ENCODE measurements around the gene TMEM259.
"Not testable (repeated sequence)": the region's sequence is repeated elsewhere in the genome, so short reads cannot be mapped to it uniquely, and the experiment has no call there.

The TMEM259 gene

DNA sequence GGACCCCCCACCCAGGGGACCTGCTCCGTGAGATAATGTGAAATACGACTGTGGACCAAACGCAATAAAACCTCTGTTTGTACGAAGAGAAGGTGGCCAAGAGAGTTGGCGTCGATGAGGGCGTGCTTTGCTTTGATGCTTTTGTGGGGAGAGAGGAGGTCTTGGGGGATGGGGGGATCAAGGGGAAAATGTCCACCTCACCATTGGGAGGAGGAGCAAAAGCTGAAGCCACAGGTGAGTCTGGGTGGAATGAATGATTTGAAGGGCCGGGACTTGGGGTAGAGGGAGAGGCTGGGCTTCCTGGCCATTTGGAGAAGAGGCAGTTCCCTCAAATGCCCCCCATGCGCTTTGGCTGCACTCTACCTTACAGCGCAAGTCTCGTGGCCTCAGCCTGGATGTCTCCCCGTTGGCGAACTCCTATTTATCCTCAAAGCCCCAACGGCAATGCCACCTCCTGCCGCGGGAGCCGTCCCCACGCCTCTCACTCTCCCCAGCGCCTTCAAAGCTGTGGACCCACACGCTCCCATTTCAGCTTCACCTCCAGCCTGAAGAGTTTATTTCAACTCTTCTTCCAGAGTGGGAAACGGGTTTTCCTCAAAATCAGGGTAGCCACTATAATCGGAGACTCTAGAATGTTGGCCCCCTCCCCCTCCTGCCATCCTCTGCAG, 18.2 kb upstream of the TMEM259 start:
- no peak for DNase-seq

GRCh38 chr19:1037621-1038064, 16.7 kb upstream of the TMEM259 start:
- no peak for DNase-seq

DNA sequence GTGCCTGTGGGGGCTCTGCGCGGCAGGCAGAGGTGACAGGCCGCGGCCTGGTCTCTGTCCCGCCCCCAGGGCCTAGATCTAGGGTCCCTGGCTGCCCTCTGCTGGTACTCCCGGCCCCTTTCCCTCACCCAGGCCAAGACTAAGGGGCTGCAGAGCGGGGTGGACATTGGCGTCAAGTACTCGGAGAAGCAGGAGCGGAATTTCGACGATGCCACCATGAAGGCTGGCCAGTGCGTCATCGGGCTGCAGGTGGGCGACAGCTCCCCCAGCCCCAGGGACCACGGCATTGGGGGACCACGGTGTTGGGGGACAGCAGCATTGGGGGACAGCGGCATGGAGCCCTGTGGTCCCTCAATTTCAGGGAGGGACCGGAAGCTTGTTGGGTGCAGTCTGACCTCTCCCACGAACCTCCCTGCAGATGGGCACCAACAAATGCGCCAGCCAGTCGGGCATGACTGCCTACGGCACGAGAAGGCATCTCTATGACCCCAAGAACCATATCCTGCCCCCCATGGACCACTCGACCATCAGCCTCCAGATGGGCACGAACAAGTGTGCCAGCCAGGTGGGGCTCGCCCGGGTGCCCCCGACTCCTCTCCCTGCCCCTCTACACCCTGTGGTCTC, 15.2 kb upstream of the TMEM259 start:
- DNase-seq: no peak

DNA sequence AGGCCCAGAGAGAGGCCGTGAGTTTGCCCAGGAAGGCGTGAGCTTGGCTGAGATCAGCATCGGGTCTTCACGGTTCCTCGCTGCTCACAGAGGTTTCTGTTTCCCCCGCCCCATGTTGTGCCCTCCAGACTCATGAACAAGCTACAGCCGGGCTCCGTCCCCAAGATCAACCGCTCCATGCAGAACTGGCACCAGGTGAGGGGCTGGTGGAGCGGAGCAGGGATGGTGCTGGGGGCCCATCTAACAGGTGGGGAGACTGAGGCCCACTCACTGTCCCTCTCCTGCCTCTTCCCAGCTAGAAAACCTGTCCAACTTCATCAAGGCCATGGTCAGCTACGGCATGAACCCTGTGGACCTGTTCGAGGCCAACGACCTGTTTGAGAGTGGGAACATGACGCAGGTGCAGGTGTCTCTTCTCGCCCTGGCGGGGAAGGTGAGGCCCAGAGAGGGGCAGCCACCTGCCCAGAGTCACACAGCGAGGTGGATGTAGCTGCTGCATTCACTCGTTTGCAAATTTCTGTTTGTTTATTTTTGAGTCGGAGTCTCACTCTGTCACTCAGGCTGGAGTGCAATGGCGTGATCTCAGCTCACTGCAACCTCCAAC, 11.4 kb upstream of the TMEM259 start:
- no peak for DNase-seq

- DNase-seq: peak; percentile 92
These were observed 7.4 kb upstream of the TMEM259 start for GRCh38 chr19:1028062-1028926.

GRCh38 chr19:1027650-1028061, 6.7 kb upstream of the TMEM259 start:
- DNase-seq: peak; percentile 49

DNA sequence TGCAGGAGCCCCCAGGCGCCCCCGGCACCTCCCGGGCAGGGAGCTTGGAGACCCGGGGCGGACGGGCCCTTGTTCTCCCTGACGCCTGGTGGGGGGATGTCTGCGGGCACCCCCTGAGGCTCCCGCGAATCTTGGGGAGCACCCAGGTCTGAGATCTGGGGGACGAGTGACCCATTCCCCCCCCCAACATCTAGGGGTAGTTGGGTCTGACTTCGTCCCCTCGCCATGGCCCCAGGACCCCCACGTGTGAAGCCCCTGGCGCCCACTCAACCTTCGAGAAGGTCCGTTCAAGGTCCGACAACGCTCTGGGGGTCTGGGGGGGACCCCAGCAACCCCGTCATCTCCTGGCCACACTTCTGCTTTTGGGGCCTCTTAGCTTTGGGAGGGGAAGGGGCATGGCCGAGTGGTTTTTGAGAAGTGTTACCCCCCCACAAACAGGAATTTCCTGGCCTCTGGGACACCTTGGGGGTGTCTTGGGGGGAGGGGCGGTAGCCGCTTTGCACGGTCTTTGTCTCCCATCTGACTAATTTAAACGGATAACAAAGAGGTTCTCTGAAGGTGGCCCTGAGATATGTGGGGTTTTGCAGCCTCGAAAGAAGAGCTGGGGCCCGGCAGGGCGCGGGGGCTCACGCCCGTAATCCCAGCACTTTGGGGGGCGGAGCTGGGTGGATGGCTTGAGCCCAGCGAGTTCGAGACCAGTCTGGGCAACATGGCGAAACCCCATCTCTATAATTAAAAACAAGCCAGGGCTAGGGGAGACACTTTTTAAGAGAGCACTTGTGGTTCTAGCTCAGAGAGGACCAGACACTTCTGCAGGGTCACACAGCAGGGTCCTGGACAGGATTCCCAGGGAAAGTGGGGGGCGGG, 6.1 kb upstream of the TMEM259 start:
- DNase-seq: peak; percentile 67

- DNase-seq: peak; percentile 90
These were observed 5.2 kb upstream of the TMEM259 start, which contains the start of gene CNN2 for GRCh38 chr19:1025960-1026782. TSS of gene CNN2 (plus strand) at chr19:1026608. CDS start at chr19:1026662, 54 bp downstream.

GRCh38 chr19:1025080-1025479, 4.2 kb upstream of the TMEM259 start:
- DNase-seq: not testable (repeated sequence)

DNA sequence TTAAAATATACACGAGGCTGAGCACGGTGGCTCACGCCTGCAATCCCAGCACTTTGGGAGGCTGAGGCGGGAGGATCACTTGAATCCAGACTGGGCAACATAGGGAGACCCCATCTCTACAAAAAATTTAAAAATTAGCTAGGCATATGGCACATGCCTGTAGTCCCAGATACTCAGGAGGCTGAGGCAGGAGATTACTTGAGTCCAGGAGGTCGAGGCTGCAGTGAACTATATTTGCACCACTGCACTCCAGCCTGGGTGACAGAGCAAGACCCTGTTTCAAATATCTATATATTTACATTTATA, 2.9 kb upstream of the TMEM259 start:
- not testable (repeated sequence) for DNase-seq

GRCh38 chr19:1019980-1020867, 699 bp downstream of the TMEM259 start:
- no peak for DNase-seq

DNA sequence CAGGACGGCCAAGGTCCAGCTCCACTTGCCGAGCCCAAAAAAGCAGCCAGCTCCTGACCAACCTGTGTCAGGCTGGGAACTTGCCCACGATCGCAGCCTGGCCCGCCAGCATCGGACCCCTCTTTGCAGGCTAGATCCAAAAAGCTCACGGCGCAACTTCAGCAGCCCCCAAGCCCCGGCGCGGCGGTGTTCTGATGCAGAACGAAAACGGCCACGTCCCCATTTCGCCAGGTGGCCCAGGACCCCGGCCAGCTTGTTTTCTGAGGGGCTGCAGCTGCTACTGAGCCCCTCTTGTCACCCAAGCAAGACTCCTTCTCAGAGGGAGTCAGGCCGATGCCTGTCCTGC, 1.3 kb downstream of the TMEM259 start:
- DNase-seq: no peak

GRCh38 chr19:1018932-1019615, 1.8 kb downstream of the TMEM259 start:
- no peak for DNase-seq

- no peak for DNase-seq
These were observed 2.5 kb downstream of the TMEM259 start for GRCh38 chr19:1018393-1018792.

DNA sequence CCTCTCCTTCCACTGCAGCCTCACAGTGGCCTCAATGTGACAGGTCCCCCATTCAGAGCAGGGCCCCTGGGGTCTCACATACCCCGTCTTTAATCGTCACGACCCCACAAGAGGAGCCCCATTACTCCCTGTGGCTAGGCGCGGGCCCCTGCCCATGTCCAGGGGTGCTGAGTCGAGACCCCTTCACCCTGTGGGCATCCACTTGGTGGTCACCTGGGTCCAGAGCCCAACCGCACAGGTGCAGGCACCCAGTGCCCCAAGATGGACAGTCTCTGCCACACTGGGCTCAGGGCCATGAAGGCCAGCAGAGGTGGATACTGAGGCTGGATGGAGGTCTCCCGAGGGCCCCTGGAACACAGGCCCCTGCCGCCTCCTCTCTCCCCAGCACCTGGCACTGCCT, 3.0 kb downstream of the TMEM259 start:
- DNase-seq: no peak

DNA sequence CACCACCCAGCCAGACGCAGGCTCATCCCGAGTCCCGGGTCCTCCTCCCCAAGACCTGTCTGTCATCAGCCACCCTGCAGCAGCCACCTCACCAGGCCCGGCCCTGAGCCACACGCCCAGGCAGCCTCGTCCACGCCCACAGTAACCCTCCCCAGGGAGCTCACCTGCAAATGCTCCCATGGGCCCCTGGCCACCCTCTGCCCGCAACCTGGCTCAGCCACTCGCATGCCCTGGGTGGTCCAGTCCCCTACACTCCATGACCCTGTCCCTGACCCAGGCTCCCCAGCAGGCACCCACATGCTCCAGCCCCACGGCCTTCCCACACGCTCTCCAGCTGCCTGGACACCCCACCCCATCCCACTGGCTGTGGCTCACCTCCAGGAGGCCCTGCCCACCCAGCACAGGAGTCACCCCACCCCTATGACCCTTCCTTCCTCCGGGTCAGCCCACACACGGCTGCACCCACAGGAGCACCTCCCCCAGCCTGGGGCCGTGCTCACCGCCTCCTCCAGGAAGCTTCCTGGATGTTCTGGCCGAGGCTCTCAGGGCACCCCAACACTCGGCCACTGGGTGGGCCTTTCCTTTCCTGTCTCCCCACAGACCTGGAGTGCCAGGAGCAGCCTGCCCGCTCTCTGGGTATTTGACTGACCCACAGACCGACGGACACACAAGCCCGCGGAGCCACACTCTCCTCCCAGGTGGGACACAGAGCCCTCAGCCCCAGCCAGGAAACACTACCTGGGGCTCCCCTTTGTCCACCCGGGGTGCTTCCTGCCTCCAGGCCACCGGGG, 3.6 kb downstream of the TMEM259 start:
- DNase-seq: no peak

GRCh38 chr19:1016647-1017114, 4.2 kb downstream of the TMEM259 start:
- DNase-seq: no peak

DNA sequence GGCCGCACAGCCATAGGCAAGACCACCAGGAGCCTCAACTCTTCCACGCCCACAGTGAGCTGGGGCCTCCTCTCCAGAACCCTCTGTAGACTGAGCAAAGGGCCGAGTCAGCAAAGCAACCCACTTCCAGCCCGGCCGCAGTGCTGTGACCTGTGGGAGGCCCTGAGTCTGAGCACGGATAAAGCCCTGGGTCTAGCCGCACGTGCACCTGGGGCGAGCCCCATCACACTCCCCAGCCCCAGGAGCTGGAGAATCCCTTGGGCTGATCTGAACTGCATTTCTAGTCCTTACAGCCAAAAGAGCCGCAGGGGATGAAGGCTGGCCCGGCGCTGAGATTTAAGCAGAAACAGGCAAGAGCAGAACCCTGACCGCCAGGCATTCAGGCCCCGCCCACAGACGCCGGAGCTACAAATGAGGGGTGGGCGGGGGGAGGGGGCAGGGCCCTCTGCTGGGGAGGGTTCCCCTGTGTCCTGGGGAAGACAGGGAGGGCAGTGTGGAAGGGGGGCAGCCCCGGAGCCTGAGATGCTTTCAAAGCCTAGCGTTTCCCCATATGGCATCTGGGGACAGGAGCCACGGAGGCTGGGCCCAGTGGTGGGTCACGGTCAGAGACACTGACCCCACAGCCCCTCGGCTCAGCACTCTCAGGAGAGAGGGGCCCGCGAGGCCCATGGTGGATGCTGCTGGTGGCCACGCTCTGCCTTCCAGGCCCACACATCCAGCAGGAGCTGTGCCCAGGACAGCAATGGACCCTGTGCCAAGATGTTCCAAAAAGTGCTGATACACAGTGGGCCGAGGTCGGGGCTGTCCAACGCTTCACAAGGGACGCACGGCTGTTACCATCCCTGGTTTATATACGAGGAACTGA, 4.9 kb downstream of the TMEM259 start:
- no peak for DNase-seq
